Neural cell (in vitro differentiated cells): ENCODE data around the gene TMEM192. TPM values are rescaled to one million over a fixed set of nuclear protein-coding genes. Genes with fewer than 3 reads are reported as not detected.

ENCODE experiments used
- H2AFZ ChIP-seq: fragments of 200-600, 300-800 bp; sonication (generic), shearing (Covaris generic); 2 replicates; pipeline ENCODE4 v1.6.0; 2014; ENCODE audit warnings: low read depth, mild to moderate bottlenecking, antibody characterized with exemption, low read length, moderate library complexity
- H3F3A ChIP-seq: fragments of 200-600 bp; shearing (Covaris generic); 2 replicates; pipeline ENCODE4 v1.6.1; 2016; ENCODE audit warnings: mild to moderate bottlenecking, moderate library complexity, mixed read lengths, antibody characterized with exemption, low read length; ENCODE audit not compliant: insufficient read depth, poor library complexity, severe bottlenecking
- H3K27ac ChIP-seq: fragments of 200-600, 300-800 bp; sonication (generic), shearing (Covaris generic); 2 replicates; pipeline ENCODE4 v1.5.1; 2014; ENCODE audit warnings: mild to moderate bottlenecking, low read length, moderate library complexity
- H3K27me3 ChIP-seq: fragments of 300-800, 200-600 bp; sonication (generic), shearing (Covaris generic); 2 replicates; pipeline ENCODE4 v1.6.0; 2014; ENCODE audit warnings: mild to moderate bottlenecking, low read depth, low read length, moderate library complexity; ENCODE audit not compliant: insufficient read depth
- H3K36me3 ChIP-seq: fragments of 300-800, 200-600 bp; sonication (generic), shearing (Covaris generic); 2 replicates; pipeline ENCODE4 v1.5.1; 2014; ENCODE audit warnings: mild to moderate bottlenecking, antibody characterized with exemption, low read length, moderate library complexity; ENCODE audit not compliant: insufficient read depth
- H3K4me2 ChIP-seq: fragments of 300-800, 200-600 bp; sonication (generic), shearing (Covaris generic); 2 replicates; pipeline ENCODE4 v1.6.0; 2014; ENCODE audit warnings: mild to moderate bottlenecking, low read length
- H3K4me3 ChIP-seq: fragments of 300-800, 200-600 bp; sonication (generic), shearing (Covaris generic); 2 replicates; pipeline ENCODE4 v1.5.1; 2014; ENCODE audit warnings: mild to moderate bottlenecking, low read length, moderate library complexity
- H3K79me2 ChIP-seq: fragments of 200-600 bp; shearing (Covaris generic); replicated peaks from 2 replicates; pipeline ENCODE4 v1.6.0; 2014; ENCODE audit warnings: mild to moderate bottlenecking, low read length, moderate library complexity; ENCODE audit not compliant: insufficient read depth
- H3K9ac ChIP-seq: fragments of 300-800, 200-600 bp; sonication (generic), shearing (Covaris generic); 2 replicates; pipeline ENCODE4 v1.6.1; 2016; ENCODE audit warnings: mild to moderate bottlenecking, low read length, mixed read lengths
- H3K9me2 ChIP-seq: fragments of 200-600 bp; shearing (Covaris generic); 2 replicates; pipeline ENCODE4 v1.6.1; 2016; ENCODE audit warnings: mild to moderate bottlenecking, low read length, mixed read lengths; ENCODE audit not compliant: insufficient read depth
- H3K9me3 ChIP-seq: fragments of 200-600, 300-800 bp; sonication (generic), shearing (Covaris generic); 2 replicates; pipeline ENCODE4 v1.6.1; 2016; ENCODE audit warnings: mild to moderate bottlenecking, mixed run types, low read length, moderate library complexity, mixed read lengths
- H4K20me1 ChIP-seq: fragments of 200-600 bp; shearing (Covaris generic); 2 replicates; pipeline ENCODE4 v1.6.1; 2016; ENCODE audit warnings: mild to moderate bottlenecking, mixed run types; ENCODE audit not compliant: insufficient read depth
- EP300 ChIP-seq: fragments of 450-650 bp; conservative IDR thresholded peaks from 2 replicates; pipeline ENCODE4 v1.6.1; 2014; ENCODE audit warnings: antibody characterized with exemption, mild to moderate bottlenecking, moderate library complexity; ENCODE audit not compliant: poor library complexity, severe bottlenecking
- EZH2 ChIP-seq: fragments of 200-600, 300-800 bp; shearing (Covaris generic), sonication (generic); IDR thresholded peaks from 2 replicates; pipeline ENCODE4 v1.6.1; 2014; ENCODE audit warnings: antibody characterized with exemption, low read length, borderline replicate concordance, mild to moderate bottlenecking; ENCODE audit not compliant: insufficient read depth, poor library complexity, severe bottlenecking
- MXI1 ChIP-seq: fragments of 450-650 bp; conservative IDR thresholded peaks from 2 replicates; pipeline ENCODE4 v1.6.1; 2014; ENCODE audit warnings: antibody characterized with exemption, mild to moderate bottlenecking; ENCODE audit not compliant: poor library complexity, severe bottlenecking
- POLR2AphosphoS5 ChIP-seq: IDR thresholded peaks from 2 replicates; pipeline ENCODE4 v1.6.1; 2012
- RAD21 ChIP-seq: fragments of 450-650 bp; conservative IDR thresholded peaks from 2 replicates; pipeline ENCODE4 v1.6.1; 2014; ENCODE audit warnings: antibody characterized with exemption, mild to moderate bottlenecking, moderate library complexity
- SMC3 ChIP-seq: fragments of 450-650 bp; conservative IDR thresholded peaks from 2 replicates; pipeline ENCODE4 v1.6.1; 2014; ENCODE audit warnings: antibody characterized with exemption, mild to moderate bottlenecking, moderate library complexity; ENCODE audit not compliant: poor library complexity
- TAF1 ChIP-seq: IDR thresholded peaks from 2 replicates; pipeline ENCODE4 v1.6.1; 2012; ENCODE audit warnings: low read depth
- polyA plus RNA-seq: library from polyadenylated mRNA; depleted of rRNA; stranded (reverse); fragments of >200 nt; gene quantifications from 2 replicates; pipeline ENCODE4 v1.2.3, GENCODE V29; 2014
- TF ChIP-seq, protein P1 (sequence below): fragments of 450-650 bp; IDR thresholded peaks from 2 replicates; pipeline ENCODE4 v1.5.1; 2014; ENCODE audit warnings: antibody characterized with exemption, mild to moderate bottlenecking, moderate library complexity; ENCODE audit not compliant: poor library complexity, severe bottlenecking
- TF ChIP-seq, protein P2 (sequence below): IDR thresholded peaks from 2 replicates; pipeline ENCODE4 v1.6.1; 2012; ENCODE audit warnings: borderline replicate concordance

The TMEM192 gene
- polyA plus RNA-seq, 1 donor from 2014 or later: 10.5 TPM

DNA sequence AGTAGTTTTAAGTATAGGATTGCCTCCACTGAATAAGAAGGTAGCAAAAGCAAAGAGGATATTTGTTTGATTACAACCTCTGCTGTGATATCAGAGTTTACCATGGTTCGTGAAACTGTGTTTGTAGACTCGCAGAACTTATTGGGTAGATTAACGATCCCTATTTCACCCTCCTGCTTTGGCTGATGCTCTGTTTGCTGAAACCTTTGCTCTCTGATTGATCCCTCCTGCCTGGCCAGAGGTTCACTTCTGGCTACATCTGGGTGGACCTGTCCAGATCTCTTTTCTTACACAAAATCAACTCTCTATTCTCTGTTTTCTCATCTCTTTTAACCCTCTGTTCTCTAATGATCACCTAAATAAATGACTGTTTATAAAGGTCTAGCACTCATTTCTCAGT lies 37.9 kb upstream of the TMEM192 start:
- Histone ChIP-seq H3K9ac (no peak overlapping the region), H2AFZ (no peak overlapping the region), H3K4me2 (no peak overlapping the region), H3F3A (no peaks in the 10 kb centered on the region), H3K79me2 (no peaks in the 10 kb centered on the region), H3K9me2 (no peaks in the 10 kb centered on the region), H4K20me1 (no peaks in the 10 kb centered on the region), H3K4me3 (no peak overlapping the region), H3K9me3 (no peaks in the 10 kb centered on the region), H3K36me3 (no peaks in the 10 kb centered on the region), H3K27me3 (no peaks in the 10 kb centered on the region), H3K27ac (no peak overlapping the region)
- TF ChIP-seq, protein P1, sequence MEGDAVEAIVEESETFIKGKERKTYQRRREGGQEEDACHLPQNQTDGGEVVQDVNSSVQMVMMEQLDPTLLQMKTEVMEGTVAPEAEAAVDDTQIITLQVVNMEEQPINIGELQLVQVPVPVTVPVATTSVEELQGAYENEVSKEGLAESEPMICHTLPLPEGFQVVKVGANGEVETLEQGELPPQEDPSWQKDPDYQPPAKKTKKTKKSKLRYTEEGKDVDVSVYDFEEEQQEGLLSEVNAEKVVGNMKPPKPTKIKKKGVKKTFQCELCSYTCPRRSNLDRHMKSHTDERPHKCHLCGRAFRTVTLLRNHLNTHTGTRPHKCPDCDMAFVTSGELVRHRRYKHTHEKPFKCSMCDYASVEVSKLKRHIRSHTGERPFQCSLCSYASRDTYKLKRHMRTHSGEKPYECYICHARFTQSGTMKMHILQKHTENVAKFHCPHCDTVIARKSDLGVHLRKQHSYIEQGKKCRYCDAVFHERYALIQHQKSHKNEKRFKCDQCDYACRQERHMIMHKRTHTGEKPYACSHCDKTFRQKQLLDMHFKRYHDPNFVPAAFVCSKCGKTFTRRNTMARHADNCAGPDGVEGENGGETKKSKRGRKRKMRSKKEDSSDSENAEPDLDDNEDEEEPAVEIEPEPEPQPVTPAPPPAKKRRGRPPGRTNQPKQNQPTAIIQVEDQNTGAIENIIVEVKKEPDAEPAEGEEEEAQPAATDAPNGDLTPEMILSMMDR: no peak
- TF ChIP-seq EP300: no peak
- no peak for TF ChIP-seq EZH2
- TF ChIP-seq POLR2AphosphoS5: no peak
- no peak for TF ChIP-seq SMC3
- no peak for TF ChIP-seq RAD21
- TF ChIP-seq, protein P2, sequence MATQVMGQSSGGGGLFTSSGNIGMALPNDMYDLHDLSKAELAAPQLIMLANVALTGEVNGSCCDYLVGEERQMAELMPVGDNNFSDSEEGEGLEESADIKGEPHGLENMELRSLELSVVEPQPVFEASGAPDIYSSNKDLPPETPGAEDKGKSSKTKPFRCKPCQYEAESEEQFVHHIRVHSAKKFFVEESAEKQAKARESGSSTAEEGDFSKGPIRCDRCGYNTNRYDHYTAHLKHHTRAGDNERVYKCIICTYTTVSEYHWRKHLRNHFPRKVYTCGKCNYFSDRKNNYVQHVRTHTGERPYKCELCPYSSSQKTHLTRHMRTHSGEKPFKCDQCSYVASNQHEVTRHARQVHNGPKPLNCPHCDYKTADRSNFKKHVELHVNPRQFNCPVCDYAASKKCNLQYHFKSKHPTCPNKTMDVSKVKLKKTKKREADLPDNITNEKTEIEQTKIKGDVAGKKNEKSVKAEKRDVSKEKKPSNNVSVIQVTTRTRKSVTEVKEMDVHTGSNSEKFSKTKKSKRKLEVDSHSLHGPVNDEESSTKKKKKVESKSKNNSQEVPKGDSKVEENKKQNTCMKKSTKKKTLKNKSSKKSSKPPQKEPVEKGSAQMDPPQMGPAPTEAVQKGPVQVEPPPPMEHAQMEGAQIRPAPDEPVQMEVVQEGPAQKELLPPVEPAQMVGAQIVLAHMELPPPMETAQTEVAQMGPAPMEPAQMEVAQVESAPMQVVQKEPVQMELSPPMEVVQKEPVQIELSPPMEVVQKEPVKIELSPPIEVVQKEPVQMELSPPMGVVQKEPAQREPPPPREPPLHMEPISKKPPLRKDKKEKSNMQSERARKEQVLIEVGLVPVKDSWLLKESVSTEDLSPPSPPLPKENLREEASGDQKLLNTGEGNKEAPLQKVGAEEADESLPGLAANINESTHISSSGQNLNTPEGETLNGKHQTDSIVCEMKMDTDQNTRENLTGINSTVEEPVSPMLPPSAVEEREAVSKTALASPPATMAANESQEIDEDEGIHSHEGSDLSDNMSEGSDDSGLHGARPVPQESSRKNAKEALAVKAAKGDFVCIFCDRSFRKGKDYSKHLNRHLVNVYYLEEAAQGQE: no peak
- no peak for TF ChIP-seq MXI1
- TF ChIP-seq TAF1: no peak

DNA sequence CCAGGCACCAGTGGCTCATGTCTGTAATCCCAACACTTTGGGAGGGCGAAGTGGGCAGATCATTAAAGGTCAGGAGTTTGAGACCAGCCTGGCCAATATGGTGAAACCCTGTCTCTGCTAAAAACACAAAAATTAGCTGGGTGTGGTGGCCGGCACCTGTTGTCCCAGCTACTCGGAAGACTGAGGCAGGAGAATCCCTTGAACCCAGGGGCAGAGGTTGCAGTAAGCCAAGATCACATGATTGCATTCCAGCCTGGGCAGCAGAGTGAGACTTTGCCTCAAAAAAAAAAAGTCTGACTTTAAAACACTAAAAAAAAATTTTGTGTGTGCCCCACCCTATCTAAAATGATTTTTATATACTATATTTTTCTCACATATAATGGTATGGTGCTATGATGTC lies 26.2 kb upstream of the TMEM192 start:
- Histone ChIP-seq H3K4me3 (no peak overlapping the region), H2AFZ (no peak overlapping the region), H3K9me2 (no peaks in the 10 kb centered on the region), H4K20me1 (no peaks in the 10 kb centered on the region), H3K9ac (no peak overlapping the region), H3K27ac (no peak overlapping the region), H3K4me2 (no peak overlapping the region), H3F3A (no peaks in the 10 kb centered on the region), H3K9me3 (no peaks in the 10 kb centered on the region), H3K36me3 (no peaks in the 10 kb centered on the region), H3K79me2 (no peaks in the 10 kb centered on the region), H3K27me3 (no peaks in the 10 kb centered on the region)
- TF ChIP-seq RAD21 (no peak), EP300 (no peak), SMC3 (no peak), TAF1 (no peak), EZH2 (no peak), MXI1 (no peak), POLR2AphosphoS5 (no peak)
- TF ChIP-seq, protein P2: no peak
- TF ChIP-seq, protein P1: no peak
